Mesenchymal stem cell (in vitro differentiated cells and primary cell): Measurements from ENCODE around the gene SLC34A2.
"Not testable (repeated sequence)": the region's sequence is repeated elsewhere in the genome, so short reads cannot be mapped to it uniquely, and the experiment has no call there.

Experiments
- DNase-seq: peaks from one replicate; pipeline ENCODE4 v3.0.0-alpha.2; 2013
- H2AFZ ChIP-seq: one replicate; pipeline ENCODE4 v1.6.1; 2013; ENCODE audit warnings: low read depth, mild to moderate bottlenecking, control low read depth, inconsistent platforms, low read length, moderate library complexity
- H2AK5ac ChIP-seq: 2 replicates; pipeline ENCODE4 v1.6.1; 2013; ENCODE audit warnings: low read length, moderate library complexity, mild to moderate bottlenecking, inconsistent platforms; ENCODE audit not compliant: severe bottlenecking
- H2BK120ac ChIP-seq: one replicate; pipeline ENCODE4 v1.6.1; 2013; ENCODE audit warnings: low read depth, mild to moderate bottlenecking, inconsistent platforms, low read length, moderate library complexity
- H2BK12ac ChIP-seq, 2 experiments: one replicate each; pipeline ENCODE4 v1.6.1; 2013; ENCODE audit warnings: inconsistent platforms in 2 of 2, low read length in 2 of 2, mild to moderate bottlenecking in 2 of 2, moderate library complexity in 2 of 2, control low read depth in 1 of 2
- H2BK15ac ChIP-seq: one replicate; pipeline ENCODE4 v1.6.1; 2013; ENCODE audit warnings: mild to moderate bottlenecking, low read depth, inconsistent platforms; ENCODE audit not compliant: poor library complexity, severe bottlenecking
- H2BK5ac ChIP-seq: 2 replicates; pipeline ENCODE4 v1.6.1; 2013; ENCODE audit warnings: low read depth, mild to moderate bottlenecking, low read length, control low read depth, inconsistent platforms; ENCODE audit not compliant: poor library complexity, severe bottlenecking
- H3K14ac ChIP-seq, 2 experiments: one replicate each; pipeline ENCODE4 v1.6.1; 2013; ENCODE audit warnings: inconsistent platforms in 2 of 2, low read length in 2 of 2, control low read depth in 1 of 2, mild to moderate bottlenecking in 1 of 2, moderate library complexity in 1 of 2
- H3K18ac ChIP-seq, 2 experiments: one replicate each; pipeline ENCODE4 v1.6.1; 2013; ENCODE audit warnings: inconsistent platforms in 2 of 2, low read length in 2 of 2, control low read depth in 1 of 2, low read depth in 1 of 2, mild to moderate bottlenecking in 1 of 2
- H3K23ac ChIP-seq, 2 experiments: one replicate each; pipeline ENCODE4 v1.6.1; 2013; ENCODE audit warnings: inconsistent platforms in 2 of 2, low read length in 2 of 2, mild to moderate bottlenecking in 2 of 2, moderate library complexity in 2 of 2, control low read depth in 1 of 2
- H3K27ac ChIP-seq: 2 replicates; pipeline ENCODE4 v1.5.1; 2013; ENCODE audit warnings: mild to moderate bottlenecking, moderate library complexity, low read length, control low read depth, inconsistent platforms; ENCODE audit not compliant: poor library complexity, severe bottlenecking
- H3K27me3 ChIP-seq, 2 experiments: 2 replicates each; pipeline versions ENCODE4 v1.6.1 to v1.7.0; 2013; ENCODE audit warnings: low read length in 2 of 2, mild to moderate bottlenecking in 2 of 2, moderate library complexity in 2 of 2, control low read depth in 1 of 2, inconsistent platforms in 1 of 2; ENCODE audit not compliant: control insufficient read depth in 1 of 2, insufficient read depth in 1 of 2
- H3K36me3 ChIP-seq, 2 experiments: 2 replicates each; pipeline versions ENCODE4 v1.6.1 to v1.7.0; 2013; ENCODE audit warnings: low read length in 2 of 2, control low read depth in 1 of 2, inconsistent platforms in 1 of 2, low read depth in 1 of 2, mild to moderate bottlenecking in 1 of 2; ENCODE audit not compliant: insufficient read depth in 2 of 2, control insufficient read depth in 1 of 2
- H3K4ac ChIP-seq, 2 experiments: one replicate each; pipeline ENCODE4 v1.6.1; 2013; ENCODE audit warnings: inconsistent platforms in 2 of 2, low read length in 2 of 2, mild to moderate bottlenecking in 2 of 2, moderate library complexity in 2 of 2, control low read depth in 1 of 2, low read depth in 1 of 2
- H3K4me1 ChIP-seq: 2 replicates; pipeline ENCODE4 v1.6.1; 2013; ENCODE audit warnings: low read depth, low read length, control low read depth; ENCODE audit not compliant: control insufficient read depth, insufficient read depth
- H3K4me2 ChIP-seq: 2 replicates; pipeline ENCODE4 v1.6.1; 2013; ENCODE audit warnings: low read length, mild to moderate bottlenecking, inconsistent platforms; ENCODE audit not compliant: poor library complexity, severe bottlenecking
- H3K4me3 ChIP-seq, 2 experiments: 2 replicates each; pipeline versions ENCODE4 v1.5.1 to v1.7.0; 2013; ENCODE audit warnings: low read length in 2 of 2, mild to moderate bottlenecking in 2 of 2, control low read depth in 1 of 2, low read depth in 1 of 2; ENCODE audit not compliant: insufficient read depth in 1 of 2
- H3K79me1 ChIP-seq: replicated peaks from 2 replicates; pipeline ENCODE4 v1.6.1; 2013; ENCODE audit warnings: mild to moderate bottlenecking, control low read depth, low read length, inconsistent platforms; ENCODE audit not compliant: poor library complexity, severe bottlenecking
- H3K9ac ChIP-seq: 2 replicates; pipeline ENCODE4 v1.7.0; 2013; ENCODE audit warnings: mild to moderate bottlenecking, low read length, moderate library complexity
- H3K9me3 ChIP-seq: 2 replicates; pipeline ENCODE4 v1.7.0; 2013; ENCODE audit warnings: mild to moderate bottlenecking, low read length; ENCODE audit not compliant: control insufficient read depth
- H4K8ac ChIP-seq: one replicate; pipeline ENCODE4 v1.6.1; 2013; ENCODE audit warnings: inconsistent platforms, mild to moderate bottlenecking, low read length, moderate library complexity
- H4K91ac ChIP-seq: one replicate; pipeline ENCODE4 v1.6.1; 2013; ENCODE audit warnings: mild to moderate bottlenecking, low read length, inconsistent platforms
- WGBS: methylation state at CpG from one replicate; pipeline ENCODE4 v1.1.7; 2013; ENCODE audit warnings: mixed read lengths; 5-methylcytosine and 5-hydroxymethylcytosine counted together

Gene SLC34A2

DNA sequence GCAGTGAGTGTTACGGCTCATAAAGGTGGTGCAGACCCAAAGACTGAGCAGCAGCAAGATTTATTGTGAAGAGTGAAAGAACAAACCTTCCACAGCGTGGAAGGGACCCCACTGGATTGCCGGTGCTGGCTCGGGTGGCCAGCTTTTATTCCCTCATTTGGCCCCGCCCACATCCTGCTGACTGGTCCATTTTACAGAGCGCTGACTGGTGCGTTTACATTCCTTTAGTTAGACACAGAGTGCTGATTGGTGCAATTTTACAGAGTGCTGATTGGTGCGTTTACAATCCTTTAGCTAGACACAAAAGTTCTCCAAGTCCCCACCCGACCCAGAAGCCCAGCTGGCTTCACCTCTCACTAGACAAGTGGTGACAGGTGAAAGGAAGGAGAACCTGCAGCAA is 42.0 kb upstream of the SLC34A2 start:
- H3K9ac ChIP-seq, H3K4me3 ChIP-seq, H3K27me3 ChIP-seq, H3K9me3 ChIP-seq, H2BK12ac ChIP-seq, H3K4me2 ChIP-seq, H3K79me1 ChIP-seq, H4K8ac ChIP-seq, H2BK120ac ChIP-seq, H3K27ac ChIP-seq, H3K18ac ChIP-seq, H2AK5ac ChIP-seq, H2BK5ac ChIP-seq, DNase-seq, H3K14ac ChIP-seq, H3K36me3 ChIP-seq, H4K91ac ChIP-seq, H2AFZ ChIP-seq, H3K4ac ChIP-seq, H3K23ac ChIP-seq, H3K4me1 ChIP-seq, H2BK15ac ChIP-seq: not testable (repeated sequence)
- WGBS, result 84% methylated on average over 7 of the region's 9 CpGs

DNA sequence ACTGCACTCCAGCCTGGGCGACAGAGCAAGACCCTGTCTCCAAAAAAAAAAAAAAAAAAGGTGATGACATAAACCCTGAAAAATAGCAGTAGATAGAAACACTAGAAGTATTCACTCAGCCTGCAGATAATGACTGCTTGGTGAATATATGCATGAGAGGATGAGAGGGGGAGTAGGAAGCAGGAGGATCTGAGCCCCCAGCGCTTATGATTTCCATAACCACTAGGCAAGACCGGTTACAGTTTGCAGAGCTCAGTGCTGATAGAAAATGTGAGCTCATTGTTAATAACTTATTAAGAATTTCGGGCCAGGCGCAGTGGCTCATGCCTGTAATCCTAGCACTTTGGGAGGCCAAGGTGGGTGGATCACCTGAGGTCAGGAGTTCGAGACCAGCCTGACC is 40.8 kb upstream of the SLC34A2 start:
- Histone ChIP-seq H4K8ac (no peak overlapping the region), H3K9ac (no peak overlapping the region)

DNA sequence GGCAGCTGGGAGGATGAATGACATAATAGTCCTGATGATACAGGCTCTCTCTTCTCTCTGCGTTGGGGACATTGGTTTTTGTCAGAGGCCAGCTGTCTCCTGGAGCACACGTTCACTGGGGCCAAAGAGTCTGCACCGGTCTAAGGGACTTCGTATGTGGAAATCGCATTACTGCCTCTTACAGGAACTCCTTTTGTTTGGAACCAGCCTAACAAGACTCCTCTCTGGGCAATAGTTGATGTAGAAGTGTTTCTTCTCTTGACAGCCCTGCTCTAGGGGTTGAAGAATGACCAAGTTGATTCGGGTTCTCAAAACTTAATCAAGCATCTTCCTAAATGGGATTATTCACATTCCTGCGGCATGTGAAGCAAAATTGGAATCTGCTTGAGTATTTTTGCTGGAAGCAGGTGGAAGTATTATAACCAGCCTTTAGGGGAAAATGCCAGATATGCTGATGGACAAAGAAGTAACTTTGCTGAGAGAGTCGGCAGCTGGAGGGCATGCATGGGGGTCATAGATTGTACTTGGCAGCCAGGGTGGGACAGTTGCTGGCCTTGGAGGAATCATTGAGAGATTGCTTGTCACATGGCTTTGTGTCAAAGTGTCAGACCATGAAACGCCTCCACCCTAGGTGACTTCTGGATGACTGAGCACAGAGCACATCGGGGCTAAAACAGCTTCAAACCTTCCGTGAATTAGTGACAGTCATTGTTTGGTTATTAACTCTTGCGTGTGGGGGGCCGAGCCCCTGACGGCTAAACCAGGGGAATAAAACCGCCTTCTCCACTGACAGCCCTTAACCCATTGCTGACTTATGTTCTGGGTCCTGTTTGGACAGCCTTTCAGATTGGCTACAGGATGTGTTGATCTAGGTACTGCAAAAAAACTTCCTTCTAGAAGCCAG is 34.4 kb upstream of the SLC34A2 start:
- no peaks in the 10 kb centered on the region for H3K4me1 ChIP-seq
- H2AK5ac ChIP-seq, result no peak overlapping the region
- H4K91ac ChIP-seq, result no peak overlapping the region
- no peak overlapping the region for H3K23ac ChIP-seq
- H2BK120ac ChIP-seq, result no peak overlapping the region
- H3K9ac ChIP-seq, result no peak overlapping the region
- no peak overlapping the region for H2BK12ac ChIP-seq
- no peaks in the 10 kb centered on the region for H3K79me1 ChIP-seq
- no peak overlapping the region for H3K4me3 ChIP-seq
- no peaks in the 10 kb centered on the region for H3K36me3 ChIP-seq
- H2AFZ ChIP-seq, result no peak overlapping the region
- no peak overlapping the region for H3K18ac ChIP-seq
- no peak for DNase-seq
- H2BK5ac ChIP-seq, result no peak overlapping the region
- no peak overlapping the region for H2BK15ac ChIP-seq
- H3K27ac ChIP-seq, result no peak overlapping the region
- H4K8ac ChIP-seq, result no peak overlapping the region
- H3K4ac ChIP-seq, result no peak overlapping the region
- peaks cover 25 to 27% of the 10 kb centered on the region in 2 experiments for H3K27me3 ChIP-seq
- WGBS, result 77% methylated on average over 9 of the region's 15 CpGs
- H3K4me2 ChIP-seq, result no peak overlapping the region
- H3K9me3 ChIP-seq, result no peaks in the 10 kb centered on the region
- no peak overlapping the region for H3K14ac ChIP-seq

More for the DNA sequence above, 40.8 kb upstream of the SLC34A2 start:
- Histone ChIP-seq H3K4me1 (no peaks in the 10 kb centered on the region), H3K23ac (no peak overlapping the region), H2BK120ac (no peak overlapping the region), H3K4ac (no peak overlapping the region), H3K4me3 (no peak overlapping the region), H3K27me3 (peaks cover 0 to 4% of the 10 kb centered on the region in 2 experiments), H3K4me2 (no peak overlapping the region), H3K18ac (no peak overlapping the region), H3K14ac (no peak overlapping the region), H2BK12ac (no peak overlapping the region), H3K79me1 (no peaks in the 10 kb centered on the region), H2BK5ac (no peak overlapping the region), H2AK5ac (no peak overlapping the region), H3K36me3 (no peaks in the 10 kb centered on the region), H2AFZ (no peak overlapping the region), H3K9me3 (no peaks in the 10 kb centered on the region), H2BK15ac (no peak overlapping the region), H3K27ac (no peak overlapping the region), H4K91ac (no peak overlapping the region)
- DNase-seq, result no peak
- 72% methylated on average over 5 of the region's 6 CpGs for WGBS

DNA sequence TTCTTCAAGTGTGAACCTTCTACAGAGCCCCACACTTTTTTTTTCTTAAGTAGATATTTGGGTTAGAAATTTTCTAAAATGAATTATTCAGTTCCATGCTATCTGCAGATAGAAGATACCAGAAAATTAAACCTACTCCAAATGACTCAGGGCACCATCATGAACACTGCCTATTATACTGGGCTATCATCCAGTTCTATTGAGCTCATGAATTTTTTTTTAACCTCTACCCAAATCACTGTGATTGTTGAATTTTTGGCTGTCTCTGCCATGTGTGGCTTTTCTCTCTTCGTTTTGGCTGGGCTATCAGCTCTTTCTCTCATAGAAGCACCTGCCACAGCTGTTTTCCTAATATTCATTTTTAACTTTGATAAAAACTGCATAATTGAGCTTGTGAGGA is 31.0 kb upstream of the SLC34A2 start:
- Histone ChIP-seq H3K79me1 (no peaks in the 10 kb centered on the region), H3K4me3 (no peak overlapping the region), H3K23ac (no peak overlapping the region), H3K9me3 (no peaks in the 10 kb centered on the region), H2BK12ac (no peak overlapping the region), H2BK5ac (no peak overlapping the region), H3K4ac (no peak overlapping the region), H3K9ac (no peak overlapping the region), H3K27ac (no peak overlapping the region), H3K18ac (no peak overlapping the region), H3K36me3 (no peaks in the 10 kb centered on the region), H3K14ac (no peak overlapping the region), H3K4me1 (no peaks in the 10 kb centered on the region), H3K4me2 (no peak overlapping the region), H2AFZ (no peak overlapping the region), H3K27me3 (peaks cover 25 to 30% of the 10 kb centered on the region in 2 experiments), H2AK5ac (no peak overlapping the region), H2BK120ac (no peak overlapping the region), H4K8ac (no peak overlapping the region), H4K91ac (no peak overlapping the region), H2BK15ac (no peak overlapping the region)
- no peak for DNase-seq
- WGBS, result 17% methylated on average over 1 of the region's 1 CpG
